K562 (cell line): Measurements from ENCODE around the gene CEND1. TPM values are rescaled to one million over a fixed set of nuclear protein-coding genes. Genes with fewer than 3 reads are reported as not detected.

ENCODE experiments used
- AFF4 ChIP-seq: sonication (generic); formaldehyde crosslinking; IDR thresholded peaks from 2 replicates; pipeline ENCODE4 v1.8.0; 2023; ENCODE audit warnings: mild to moderate bottlenecking, missing genetic modification reagents
- E4F1 ChIP-seq: fragments of 250-450 bp; sonication (Bioruptor Pico); IDR thresholded peaks from 2 replicates; pipeline ENCODE4 v1.5.0; 2021; ENCODE audit warnings: mild to moderate bottlenecking, borderline replicate concordance
- LCOR ChIP-seq: sonication (generic); formaldehyde crosslinking; IDR thresholded peaks from 2 replicates; pipeline ENCODE4 v1.8.0; 2022; ENCODE audit warnings: mild to moderate bottlenecking, missing genetic modification reagents
- MCM3 ChIP-seq: fragments of 450-650 bp; IDR thresholded peaks from 2 replicates; pipeline ENCODE4 v1.6.1; 2016
- NR4A1 ChIP-seq, 2 experiments: fragments of 250-450 bp in 1 of 2; fragments of 450-650 bp in 1 of 2; sonication (Bioruptor Pico) in 1 of 2; IDR thresholded peaks; 2 replicates each; pipeline versions ENCODE4 v1.4.0 to v1.6.1; 2016 to 2020; ENCODE audit warnings: mild to moderate bottlenecking in 2 of 2, missing compliant biosample characterization in 1 of 2, missing genetic modification characterization in 1 of 2, moderate library complexity in 1 of 2
- RAD21 ChIP-seq, 2 experiments: fragments of 250-450 bp in 1 of 2; fragments of 450-650 bp in 1 of 2; sonication (Bioruptor Pico) in 1 of 2; formaldehyde crosslinking in 1 of 2; IDR thresholded peaks in 1 of 2; conservative IDR thresholded peaks in 1 of 2; 2 replicates each; pipeline versions ENCODE4 v1.4.0 to v1.8.0; 2020 to 2022; ENCODE audit warnings: mild to moderate bottlenecking in 2 of 2, moderate library complexity in 1 of 2
- SNRNP70 ChIP-seq: fragments of 200-400 bp; formaldehyde crosslinking; optimal IDR thresholded peaks from 2 replicates; pipeline ENCODE3; 2017; ENCODE audit warnings: low read depth, low read length
- YY1 ChIP-seq, 3 experiments: IDR thresholded peaks; 2 replicates each; pipeline ENCODE4 v1.6.1; 2011; ENCODE audit warnings: low read length in 2 of 3, mild to moderate bottlenecking in 2 of 3, moderate library complexity in 2 of 3, borderline replicate concordance in 1 of 3, control low read depth in 1 of 3, low read depth in 1 of 3; ENCODE audit not compliant: insufficient read depth in 3 of 3, insufficient replicate concordance in 2 of 3, control insufficient read depth in 1 of 3, insufficient read length in 1 of 3; ENCODE audit errors: extremely low read depth in 1 of 3
- ZNF143 ChIP-seq: sonication (generic); formaldehyde crosslinking; IDR thresholded peaks from 2 replicates; pipeline ENCODE4 v1.9.0; 2022; ENCODE audit warnings: mild to moderate bottlenecking, missing genetic modification reagents
- polyA plus RNA-seq, 8 experiments: library from polyadenylated mRNA; depleted of rRNA in 4 of 8; stranded (reverse) in 5 of 8; unstranded in 3 of 8; fragments of >200 nt; fragmentation: Nextera tagmentation in 2 of 8; fragmentation: Illumina TruSeq in 1 of 8; extraction: Ambion mirVana in 2 of 8; extraction: Trizol in 1 of 8; gene quantifications; 2 replicates each; pipeline versions ENCODE4 v1.2.1 to v1.2.3, GENCODE V29; 2011 to 2014; ENCODE audit warnings: inconsistent platforms in 1 of 8, missing spikeins in 1 of 8
- total RNA-seq, 7 experiments: library from RNA; depleted of rRNA in 6 of 7; stranded (reverse); fragments of >200 nt in 6 of 7; fragmentation: Illumina TruSeq in 2 of 7; extraction: Trizol in 2 of 7; gene quantifications; 2 replicates each; pipeline versions ENCODE4 v1.2.1 to v1.2.3, GENCODE V29; 2011 to 2021; ENCODE audit warnings: low replicate concordance in 1 of 7
- TF ChIP-seq, protein P1 (sequence below), 3 experiments: fragments of 200-800 bp in 1 of 3; sonication (Bioruptor generic) in 1 of 3; sonication (generic) in 1 of 3; formaldehyde crosslinking in 1 of 3; IDR thresholded peaks; 2 replicates each; pipeline versions ENCODE4 v1.6.1 to v1.8.0; 2016 to 2022; ENCODE audit warnings: mild to moderate bottlenecking in 2 of 3, missing compliant biosample characterization in 2 of 3, missing genetic modification characterization in 2 of 3, missing genetic modification reagents in 1 of 3
- TF ChIP-seq, protein P2 (sequence below), 2 experiments: fragments of 450-650 bp; IDR thresholded peaks; 2 replicates each; pipeline ENCODE4 v1.6.1; 2018; ENCODE audit warnings: mild to moderate bottlenecking in 2 of 2, low read depth in 1 of 2; ENCODE audit not compliant: partially characterized antibody in 2 of 2

Gene CEND1
- total and polyA plus RNA-seq, 9 of the 15 experiments (the other 6 are each of a cell fraction or from before 2014, with no cell fraction given): 0.13 to 0.18 (median 0.16) TPM; not detected in 6

DNA sequence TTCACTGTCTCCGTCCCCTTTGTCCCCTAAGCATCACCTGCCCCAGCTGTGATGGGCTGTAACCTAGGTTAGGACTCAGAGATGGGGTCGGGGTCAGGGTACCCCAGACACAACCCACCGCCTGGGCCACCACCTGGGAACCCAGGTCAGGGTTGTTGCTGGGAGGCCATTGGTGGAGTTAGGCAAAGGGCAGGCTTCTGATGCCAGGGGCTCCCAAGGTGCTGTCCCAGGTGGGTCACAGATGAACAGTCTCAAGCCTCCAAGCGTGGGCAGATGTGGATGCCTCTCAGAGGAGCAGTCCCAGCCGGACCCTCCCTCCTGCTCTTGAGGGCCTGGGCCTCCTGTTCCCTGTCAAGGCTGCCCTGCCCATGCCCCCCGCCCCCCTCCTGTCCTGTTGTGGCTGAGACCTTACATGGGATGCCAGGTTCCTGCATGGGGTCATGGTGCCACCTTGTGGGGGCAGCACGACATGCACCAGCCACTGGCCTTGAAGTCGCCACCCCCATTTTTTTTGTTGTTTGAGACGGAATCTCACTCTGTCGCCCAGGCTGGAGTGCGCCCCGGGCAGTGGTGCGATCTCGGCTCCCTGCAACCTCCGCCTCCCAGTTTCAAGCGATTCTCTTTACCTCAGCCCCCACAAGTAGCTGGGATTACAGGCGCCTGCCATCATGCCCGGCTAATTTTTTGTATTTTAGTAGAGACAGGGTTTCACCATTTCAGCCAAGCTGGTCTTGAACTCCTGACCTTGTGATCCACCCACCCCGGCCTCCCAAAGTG lies 24.7 kb downstream of the CEND1 start (continued):
- TF ChIP-seq RAD21 (CRISPR knock-in tag; conservative IDR thresholded peaks at IDR 0.05 in 1 of 2, IDR thresholded peaks at IDR 0.05 in 1 of 2) (peak; percentile 38 to 42), E4F1 (CRISPR knock-in tag) (no peak), SNRNP70 (no peak), YY1 (IDR thresholded peaks at IDR 0.05; ENCODE audit: borderline replicate concordance in 1 of 3, control insufficient read depth in 1 of 3, extremely low read depth in 1 of 3, insufficient read depth in 3 of 3, insufficient read length in 1 of 3, insufficient replicate concordance in 2 of 3, low read depth in 1 of 3, low read length in 2 of 3) (no peak), LCOR (0 out of 2 replicates have a peak, but pooled peaks have one; percentile 33), AFF4 (CRISPR knock-in tag) (no peak; the same call in 1 of the 2 replicates), ZNF143 (no peak), MCM3 (no peak), NR4A1 (CRISPR knock-in tag; IDR thresholded peaks at IDR 0.05) (0 out of 2 replicates have a peak, but pooled peaks have one; percentile 46), NR4A1 (tag; IDR thresholded peaks at IDR 0.05) (no peak)
- TF ChIP-seq, protein P1, sequence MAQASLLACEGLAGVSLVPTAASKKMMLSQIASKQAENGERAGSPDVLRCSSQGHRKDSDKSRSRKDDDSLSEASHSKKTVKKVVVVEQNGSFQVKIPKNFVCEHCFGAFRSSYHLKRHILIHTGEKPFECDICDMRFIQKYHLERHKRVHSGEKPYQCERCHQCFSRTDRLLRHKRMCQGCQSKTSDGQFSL (CRISPR knock-in tag; IDR thresholded peaks at IDR 0.05): peak; percentile 52; the same call in 1 of the 2 replicates
- TF ChIP-seq, protein P1 (tag; IDR thresholded peaks at IDR 0.05): no peak
- TF ChIP-seq, protein P2, sequence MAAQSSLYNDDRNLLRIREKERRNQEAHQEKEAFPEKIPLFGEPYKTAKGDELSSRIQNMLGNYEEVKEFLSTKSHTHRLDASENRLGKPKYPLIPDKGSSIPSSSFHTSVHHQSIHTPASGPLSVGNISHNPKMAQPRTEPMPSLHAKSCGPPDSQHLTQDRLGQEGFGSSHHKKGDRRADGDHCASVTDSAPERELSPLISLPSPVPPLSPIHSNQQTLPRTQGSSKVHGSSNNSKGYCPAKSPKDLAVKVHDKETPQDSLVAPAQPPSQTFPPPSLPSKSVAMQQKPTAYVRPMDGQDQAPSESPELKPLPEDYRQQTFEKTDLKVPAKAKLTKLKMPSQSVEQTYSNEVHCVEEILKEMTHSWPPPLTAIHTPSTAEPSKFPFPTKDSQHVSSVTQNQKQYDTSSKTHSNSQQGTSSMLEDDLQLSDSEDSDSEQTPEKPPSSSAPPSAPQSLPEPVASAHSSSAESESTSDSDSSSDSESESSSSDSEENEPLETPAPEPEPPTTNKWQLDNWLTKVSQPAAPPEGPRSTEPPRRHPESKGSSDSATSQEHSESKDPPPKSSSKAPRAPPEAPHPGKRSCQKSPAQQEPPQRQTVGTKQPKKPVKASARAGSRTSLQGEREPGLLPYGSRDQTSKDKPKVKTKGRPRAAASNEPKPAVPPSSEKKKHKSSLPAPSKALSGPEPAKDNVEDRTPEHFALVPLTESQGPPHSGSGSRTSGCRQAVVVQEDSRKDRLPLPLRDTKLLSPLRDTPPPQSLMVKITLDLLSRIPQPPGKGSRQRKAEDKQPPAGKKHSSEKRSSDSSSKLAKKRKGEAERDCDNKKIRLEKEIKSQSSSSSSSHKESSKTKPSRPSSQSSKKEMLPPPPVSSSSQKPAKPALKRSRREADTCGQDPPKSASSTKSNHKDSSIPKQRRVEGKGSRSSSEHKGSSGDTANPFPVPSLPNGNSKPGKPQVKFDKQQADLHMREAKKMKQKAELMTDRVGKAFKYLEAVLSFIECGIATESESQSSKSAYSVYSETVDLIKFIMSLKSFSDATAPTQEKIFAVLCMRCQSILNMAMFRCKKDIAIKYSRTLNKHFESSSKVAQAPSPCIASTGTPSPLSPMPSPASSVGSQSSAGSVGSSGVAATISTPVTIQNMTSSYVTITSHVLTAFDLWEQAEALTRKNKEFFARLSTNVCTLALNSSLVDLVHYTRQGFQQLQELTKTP (IDR thresholded peaks at IDR 0.05; ENCODE audit: low read depth in 1 of 2, partially characterized antibody in 2 of 2): no peak
